ENCODE results near the gene ESYT1. TPM values are rescaled to one million over a fixed set of nuclear protein-coding genes. Genes with fewer than 3 reads are reported as not detected.
"Not testable (repeated sequence)": the region's sequence is repeated elsewhere in the genome, so short reads cannot be mapped to it uniquely, and the experiment has no call there.

The ESYT1 gene
- total RNA-seq, 1 experiment from 2014 or later: 145 TPM

DNA sequence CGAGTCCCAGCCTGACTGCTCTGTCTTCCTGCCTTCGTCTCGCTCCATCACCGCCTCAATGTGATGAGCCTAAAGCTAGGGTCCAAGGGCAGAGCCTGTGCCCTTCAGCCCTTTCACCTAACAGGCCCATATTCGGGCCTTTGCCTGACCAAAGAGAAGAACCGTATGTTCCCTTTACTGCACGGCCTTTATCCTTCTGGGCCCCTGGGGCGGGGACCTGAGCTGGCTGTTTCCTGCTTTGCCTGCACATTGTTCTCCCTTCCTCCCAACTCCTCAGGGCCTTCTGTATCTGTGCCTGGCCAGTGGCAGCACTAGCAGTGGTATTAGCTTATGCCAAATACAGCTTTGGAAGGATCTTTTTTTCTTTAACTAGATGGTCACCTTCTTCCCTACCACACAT, 15.8 kb downstream of the ESYT1 start:
- no peaks in the 10 kb centered on the region for H3K27me3 ChIP-seq
- peaks cover 44% of the 10 kb centered on the region for H3K36me3 ChIP-seq
- no peak overlapping the region for H3K4me3 ChIP-seq
- no peaks in the 10 kb centered on the region for H3K9me3 ChIP-seq
- DNase-seq: no peak

DNA sequence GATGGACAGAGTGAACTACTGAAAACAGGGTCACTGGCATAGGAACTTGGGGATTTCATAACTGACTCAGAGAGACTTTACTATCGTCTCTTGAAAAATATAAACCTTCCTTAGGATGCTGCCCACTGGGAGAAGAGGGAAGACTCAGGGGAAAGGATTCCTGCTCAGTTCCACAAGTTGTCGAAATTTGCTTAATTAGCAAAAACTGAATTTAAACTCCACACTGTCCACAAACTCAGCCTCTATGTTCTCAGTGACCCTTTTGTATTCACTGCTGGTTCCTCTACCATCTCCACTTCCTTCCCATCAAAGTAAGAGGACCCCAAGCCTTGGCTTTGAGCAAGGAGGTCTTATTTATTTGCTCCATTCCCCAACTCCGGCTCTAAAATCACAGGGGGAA, 17.1 kb downstream of the ESYT1 start:
- peaks cover 34% of the 10 kb centered on the region for H3K36me3 ChIP-seq
- H3K4me3 ChIP-seq: no peak overlapping the region
- no peaks in the 10 kb centered on the region for H3K9me3 ChIP-seq
- DNase-seq: no peak
- no peaks in the 10 kb centered on the region for H3K27me3 ChIP-seq

DNA sequence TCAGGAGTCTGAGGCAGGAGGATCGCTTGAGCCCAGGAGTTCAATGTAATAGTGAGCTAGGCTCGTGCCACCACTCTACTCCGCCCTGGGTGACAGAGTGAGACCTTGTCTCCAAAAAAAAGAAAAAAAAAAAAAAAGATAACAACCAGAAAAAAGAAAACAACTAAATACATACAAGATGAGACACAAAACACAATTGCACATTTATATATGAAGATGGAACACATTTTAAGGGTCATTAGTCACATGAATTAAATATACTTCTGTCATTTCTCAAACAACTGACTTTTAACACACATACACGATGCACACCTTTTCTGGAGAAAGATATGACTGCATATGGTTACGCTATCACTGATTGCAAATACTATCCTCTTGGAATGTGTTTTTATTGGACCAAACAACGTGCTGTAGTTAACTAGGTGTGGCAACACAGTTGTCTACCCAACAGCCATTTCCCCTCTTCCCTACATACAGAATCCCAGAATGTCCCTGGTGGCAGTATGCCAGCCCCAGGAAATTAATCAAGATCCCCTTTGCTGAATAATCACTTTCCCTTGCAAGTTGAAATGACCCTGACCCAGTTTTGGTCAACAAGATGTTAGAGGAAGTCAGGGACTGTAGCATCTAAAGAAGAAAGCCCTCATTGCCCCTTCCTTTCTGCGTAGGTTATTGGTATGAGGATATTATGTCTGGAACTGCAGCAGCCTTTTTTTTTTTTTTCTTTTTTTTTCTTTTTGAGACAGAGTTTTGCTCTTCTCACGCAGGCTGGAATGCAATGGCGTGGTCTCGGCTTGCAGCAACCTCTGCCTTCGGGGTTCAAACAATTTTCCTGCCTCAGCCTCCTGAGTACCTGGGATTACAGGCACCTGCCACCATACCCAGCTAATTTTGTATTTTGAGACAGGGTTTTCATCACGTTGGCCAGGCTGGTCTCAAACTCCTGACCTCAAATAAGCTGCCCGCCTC, 18.7 kb downstream of the ESYT1 start:
- Histone ChIP-seq H3K36me3 (peaks cover 23% of the 10 kb centered on the region), H3K9me3 (no peaks in the 10 kb centered on the region), H3K27me3 (no peaks in the 10 kb centered on the region), H3K4me3 (no peak overlapping the region)
- no peak for DNase-seq

DNA sequence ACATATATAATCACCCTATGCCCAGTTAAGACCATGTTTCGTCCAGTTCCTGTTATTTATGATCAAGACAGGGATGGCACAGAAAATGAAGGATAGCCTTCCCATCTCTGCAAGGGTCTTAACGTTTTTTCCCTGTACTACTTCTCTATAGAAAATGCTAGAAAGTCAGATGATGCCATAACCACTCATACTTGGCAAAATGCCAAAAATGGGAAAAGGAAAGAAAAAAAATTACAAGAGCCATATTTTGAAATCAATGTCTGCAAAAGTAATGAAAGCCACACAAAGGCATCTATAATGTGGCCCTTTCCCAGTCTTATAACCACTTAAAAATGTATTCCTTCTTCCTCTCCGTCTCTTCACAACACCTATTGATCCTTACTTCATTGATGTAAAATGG, 22.5 kb downstream of the ESYT1 start:
- Histone ChIP-seq H3K36me3 (peaks cover 10% of the 10 kb centered on the region), H3K4me3 (no peak overlapping the region), H3K9me3 (no peaks in the 10 kb centered on the region), H3K27me3 (no peaks in the 10 kb centered on the region)
- DNase-seq: no peak

DNA sequence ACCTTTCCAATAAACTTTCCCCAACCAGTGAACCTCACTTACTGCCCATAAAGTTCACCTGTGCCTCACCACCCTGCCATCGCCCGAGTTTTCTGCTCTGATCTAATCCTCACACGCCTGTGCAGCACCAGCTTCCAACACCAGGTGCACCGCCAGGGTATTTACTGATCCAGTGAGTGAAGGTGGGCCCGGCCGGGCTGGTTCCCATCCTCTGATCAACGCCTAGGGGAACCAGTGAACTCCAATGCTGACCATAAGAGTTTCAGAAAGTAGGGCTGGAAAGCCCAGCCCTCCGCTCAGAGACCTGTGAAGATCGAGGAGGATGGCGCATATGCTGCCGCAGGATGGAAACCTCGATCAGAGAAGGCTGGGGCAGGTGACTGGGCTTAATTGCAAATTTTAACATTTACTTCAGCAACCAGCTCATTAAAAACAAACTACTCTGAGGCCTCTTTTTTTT, 23.6 kb downstream of the ESYT1 start:
- Histone ChIP-seq H3K9me3 (no peaks in the 10 kb centered on the region), H3K27me3 (no peaks in the 10 kb centered on the region), H3K4me3 (peak overlapping the region; percentile 65), H3K36me3 (peaks cover 10% of the 10 kb centered on the region)
- peak; percentile 53 for DNase-seq

DNA sequence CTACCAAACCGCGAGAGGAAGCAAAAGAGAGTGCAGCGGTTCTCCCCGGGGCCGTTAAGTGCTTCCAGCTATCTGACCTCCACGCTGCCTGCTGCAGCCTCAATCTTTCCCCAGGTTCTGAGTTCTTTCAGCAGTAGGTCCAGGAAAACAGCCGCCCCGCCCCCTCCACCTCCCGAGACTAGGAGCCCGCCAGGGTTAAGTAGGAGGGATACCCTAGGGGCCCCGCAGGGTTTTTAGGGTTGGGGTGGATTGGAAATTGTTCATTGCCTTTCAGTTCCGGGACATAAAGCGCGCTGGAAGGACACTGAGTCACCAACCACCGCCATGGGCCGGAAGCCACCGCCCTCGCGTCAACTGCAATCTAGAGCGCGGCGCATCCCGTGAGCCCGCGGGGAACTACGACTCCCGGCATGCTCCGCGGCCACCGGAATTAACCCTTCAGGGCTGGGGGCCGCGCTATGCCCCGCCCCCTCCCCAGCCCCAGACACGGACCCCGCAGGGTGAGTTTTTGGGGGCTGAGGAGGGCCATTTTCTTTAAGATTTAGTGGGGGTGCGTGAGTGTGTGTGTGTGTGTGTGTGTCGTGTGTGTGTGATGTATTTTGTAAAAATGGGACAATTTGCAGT, 24.2 kb downstream of the ESYT1 start, which contains the start of gene MYL6B:
Gene MYL6B (plus strand): TSS at position 456 of the 624 bp plus-strand sequence. CDS start 1,332 bp downstream, outside the sequence.
- H3K36me3 ChIP-seq: peaks cover 10% of the 10 kb centered on the region
- H3K4me3 ChIP-seq: peak within 1 kb of the TSS; percentile 65
- H3K27me3 ChIP-seq: no peaks in the 10 kb centered on the region

DNA sequence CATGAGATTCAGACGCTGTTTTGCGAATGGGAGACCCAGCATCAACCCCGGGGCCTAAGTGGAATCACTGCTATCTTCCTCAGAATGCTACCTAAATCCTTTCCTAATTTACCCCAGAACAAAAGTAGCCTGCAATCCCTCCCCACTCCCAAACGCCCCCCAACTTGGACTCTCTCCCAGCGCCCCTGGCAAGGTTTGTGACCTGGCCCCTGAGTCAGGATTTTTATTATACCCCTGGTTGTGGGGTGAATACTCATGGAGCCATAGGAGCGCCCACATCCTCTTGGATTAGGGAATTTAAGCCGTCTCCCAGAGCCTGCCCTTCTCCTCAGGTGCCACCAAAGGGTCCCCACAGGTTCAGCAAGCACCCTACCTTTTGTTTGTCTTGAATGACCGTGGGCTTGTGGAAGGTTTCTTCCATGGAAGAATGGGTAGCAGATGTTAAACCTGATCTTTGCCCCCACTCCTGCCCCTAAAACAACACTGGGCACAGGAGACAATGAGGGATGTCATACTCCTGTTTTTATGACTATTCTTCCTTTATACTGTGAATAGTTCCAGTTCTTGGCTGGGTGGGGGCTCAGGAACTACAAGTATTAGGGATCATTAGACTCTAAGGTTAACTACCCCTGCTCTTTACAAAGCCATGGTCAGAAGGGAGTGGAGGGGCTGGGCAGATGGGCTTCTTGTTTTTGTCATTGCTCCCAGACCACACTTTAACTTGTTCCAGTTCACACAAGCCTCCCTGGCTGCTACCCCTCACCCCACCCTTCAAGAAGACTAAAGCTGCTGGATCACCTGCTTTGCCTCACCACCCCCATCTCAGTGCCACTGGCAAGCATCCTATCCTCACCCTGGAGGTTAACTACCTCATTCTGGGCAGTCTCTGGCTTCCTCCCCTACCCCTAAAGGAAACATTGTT, 24.9 kb downstream of the ESYT1 start:
- Histone ChIP-seq H3K9me3 (no peaks in the 10 kb centered on the region), H3K36me3 (peaks cover 10% of the 10 kb centered on the region), H3K27me3 (no peaks in the 10 kb centered on the region), H3K4me3 (peak overlapping the region; percentile 65)
- no peak for DNase-seq

More for the DNA sequence above, 24.2 kb downstream of the ESYT1 start, which contains the start of gene MYL6B:
- no peaks in the 10 kb centered on the region for H3K9me3 ChIP-seq
- DNase-seq: peak; percentile 95

DNA sequence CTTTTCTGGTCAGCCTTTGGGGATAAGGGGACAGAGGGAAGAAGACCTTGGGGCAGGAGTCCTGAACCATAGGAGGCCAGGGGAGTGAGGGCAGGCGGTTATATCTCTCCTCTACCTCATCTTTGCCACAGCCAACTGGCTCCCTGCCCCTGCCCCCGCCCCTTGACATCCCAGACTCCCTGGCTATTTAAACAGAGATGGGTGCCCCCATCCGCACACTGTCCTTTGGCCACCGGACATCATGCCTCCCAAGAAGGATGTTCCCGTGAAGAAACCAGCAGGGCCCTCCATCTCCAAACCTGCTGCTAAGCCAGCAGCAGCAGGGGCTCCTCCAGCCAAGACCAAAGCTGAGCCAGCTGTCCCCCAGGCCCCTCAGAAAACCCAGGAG, 25.6 kb downstream of the ESYT1 start:
- Histone ChIP-seq H3K36me3 (peaks cover 12% of the 10 kb centered on the region), H3K4me3 (no peak overlapping the region; the same call in 1 of the 2 replicates), H3K9me3 (no peaks in the 10 kb centered on the region), H3K27me3 (no peaks in the 10 kb centered on the region)
- no peak for DNase-seq

DNA sequence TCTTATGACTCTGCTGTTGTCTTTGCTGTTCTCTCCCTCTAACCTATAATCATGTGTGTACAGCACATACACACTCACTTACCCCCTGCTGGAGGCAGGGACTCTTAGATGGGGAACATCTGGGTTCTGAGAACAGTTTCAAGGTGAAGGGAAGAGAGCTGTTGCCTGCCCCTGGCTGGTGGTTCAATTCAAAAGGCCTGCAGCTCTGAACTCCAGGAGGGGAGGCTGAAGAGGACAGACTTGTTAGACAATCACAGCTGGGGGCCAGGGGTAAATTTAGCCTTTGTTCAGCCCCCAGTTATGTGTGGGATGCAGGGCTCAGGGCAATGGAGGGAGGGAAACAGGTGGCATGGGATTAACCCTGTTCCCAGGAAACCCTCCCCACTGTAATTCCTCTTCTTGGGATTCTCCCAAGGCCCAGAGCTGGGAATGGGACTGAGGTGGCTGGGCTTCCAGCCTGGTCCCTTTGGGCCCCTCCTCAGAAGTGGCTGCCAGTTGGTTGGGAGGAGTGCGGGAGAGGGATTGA, 26.2 kb downstream of the ESYT1 start:
- Histone ChIP-seq H3K36me3 (peaks cover 18% of the 10 kb centered on the region), H3K4me3 (no peak overlapping the region), H3K9me3 (no peaks in the 10 kb centered on the region), H3K27me3 (no peaks in the 10 kb centered on the region)
- DNase-seq: no peak

DNA sequence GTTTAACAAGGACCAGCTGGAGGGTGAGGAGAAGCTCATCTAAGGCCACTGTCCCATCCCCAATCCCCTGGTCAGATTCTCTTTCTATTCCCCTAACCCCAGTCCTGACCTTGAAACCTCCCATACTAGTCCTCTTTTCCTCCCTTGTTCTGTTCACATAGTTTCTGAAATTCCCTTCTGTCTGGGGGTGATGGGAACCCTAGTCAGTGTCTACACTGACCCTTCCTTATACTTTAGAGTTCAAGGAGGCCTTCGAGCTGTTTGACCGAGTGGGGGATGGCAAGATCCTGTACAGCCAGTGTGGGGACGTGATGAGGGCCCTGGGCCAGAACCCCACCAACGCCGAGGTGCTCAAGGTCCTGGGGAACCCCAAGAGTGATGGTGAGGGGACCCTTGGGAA, 26.8 kb downstream of the ESYT1 start:
- DNase-seq: no peak
- H3K27me3 ChIP-seq: no peaks in the 10 kb centered on the region
- H3K4me3 ChIP-seq: no peak overlapping the region
- no peaks in the 10 kb centered on the region for H3K9me3 ChIP-seq
- H3K36me3 ChIP-seq: peaks cover 23% of the 10 kb centered on the region

DNA sequence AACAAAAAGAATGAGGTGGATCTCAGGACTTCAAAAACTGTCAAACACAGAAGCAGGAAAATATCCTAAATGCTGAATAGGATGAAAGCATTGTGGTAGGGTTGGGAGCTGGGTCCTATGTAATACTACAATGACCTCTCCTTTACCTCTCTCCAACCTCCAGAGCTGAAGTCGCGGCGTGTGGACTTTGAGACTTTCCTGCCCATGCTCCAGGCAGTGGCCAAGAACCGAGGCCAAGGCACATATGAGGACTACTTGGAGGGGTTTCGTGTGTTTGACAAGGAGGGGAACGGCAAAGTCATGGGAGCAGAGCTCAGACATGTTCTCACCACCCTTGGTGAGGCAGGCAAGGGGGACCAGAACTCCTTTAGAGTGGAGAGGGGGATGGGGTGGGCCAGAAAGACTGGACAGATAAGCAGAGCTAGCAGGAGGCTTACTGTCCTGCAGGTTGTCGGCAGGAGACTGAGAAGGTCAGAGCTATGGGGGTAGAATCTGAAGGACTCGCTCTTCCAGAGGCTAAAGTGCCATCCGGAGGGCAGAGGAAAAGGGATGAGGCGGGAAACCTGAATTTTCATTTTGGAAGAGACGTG, 27.3 kb downstream of the ESYT1 start:
- DNase-seq: no peak
- H3K4me3 ChIP-seq: no peak overlapping the region
- no peaks in the 10 kb centered on the region for H3K9me3 ChIP-seq
- no peaks in the 10 kb centered on the region for H3K27me3 ChIP-seq
- peaks cover 29% of the 10 kb centered on the region for H3K36me3 ChIP-seq

DNA sequence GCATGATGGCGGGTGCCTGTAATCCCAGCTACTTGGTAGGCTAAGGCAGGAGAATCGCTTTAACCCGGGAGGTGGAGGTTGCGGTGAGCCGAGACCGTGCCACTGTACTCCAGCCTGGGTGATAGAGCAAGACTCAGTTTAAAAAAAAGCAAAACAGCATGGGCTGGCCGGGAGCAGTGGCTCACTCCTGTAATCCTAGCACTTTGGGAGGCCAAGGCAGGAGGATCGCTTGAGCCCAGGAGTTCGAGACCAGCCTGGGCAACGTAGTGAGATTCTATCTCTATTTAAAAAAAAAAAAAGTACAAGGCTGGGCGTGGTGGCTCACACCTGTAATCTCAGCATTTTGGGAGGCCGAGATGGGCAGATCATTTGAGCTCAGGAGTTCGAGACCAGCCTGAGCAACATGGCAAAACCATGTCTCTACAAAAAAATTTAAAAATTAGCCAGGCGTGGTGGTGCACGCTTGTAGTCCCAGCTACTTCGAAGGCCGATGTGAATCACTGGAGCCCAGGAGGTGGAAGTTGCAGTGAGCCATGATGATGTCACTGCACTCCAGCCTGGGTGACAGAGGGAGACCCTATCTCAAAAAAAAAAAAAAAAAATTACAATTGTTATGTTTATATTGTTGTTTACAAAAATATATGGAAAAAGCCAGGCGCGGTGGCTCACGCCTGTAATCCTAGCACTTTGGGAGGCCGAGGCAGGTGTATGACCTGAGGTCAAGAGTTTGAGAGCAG, 28.6 kb downstream of the ESYT1 start:
- not testable (repeated sequence) for H3K4me3 ChIP-seq, DNase-seq, H3K27me3 ChIP-seq, H3K9me3 ChIP-seq
- H3K36me3 ChIP-seq: peaks cover 42% of the 10 kb centered on the region

DNA sequence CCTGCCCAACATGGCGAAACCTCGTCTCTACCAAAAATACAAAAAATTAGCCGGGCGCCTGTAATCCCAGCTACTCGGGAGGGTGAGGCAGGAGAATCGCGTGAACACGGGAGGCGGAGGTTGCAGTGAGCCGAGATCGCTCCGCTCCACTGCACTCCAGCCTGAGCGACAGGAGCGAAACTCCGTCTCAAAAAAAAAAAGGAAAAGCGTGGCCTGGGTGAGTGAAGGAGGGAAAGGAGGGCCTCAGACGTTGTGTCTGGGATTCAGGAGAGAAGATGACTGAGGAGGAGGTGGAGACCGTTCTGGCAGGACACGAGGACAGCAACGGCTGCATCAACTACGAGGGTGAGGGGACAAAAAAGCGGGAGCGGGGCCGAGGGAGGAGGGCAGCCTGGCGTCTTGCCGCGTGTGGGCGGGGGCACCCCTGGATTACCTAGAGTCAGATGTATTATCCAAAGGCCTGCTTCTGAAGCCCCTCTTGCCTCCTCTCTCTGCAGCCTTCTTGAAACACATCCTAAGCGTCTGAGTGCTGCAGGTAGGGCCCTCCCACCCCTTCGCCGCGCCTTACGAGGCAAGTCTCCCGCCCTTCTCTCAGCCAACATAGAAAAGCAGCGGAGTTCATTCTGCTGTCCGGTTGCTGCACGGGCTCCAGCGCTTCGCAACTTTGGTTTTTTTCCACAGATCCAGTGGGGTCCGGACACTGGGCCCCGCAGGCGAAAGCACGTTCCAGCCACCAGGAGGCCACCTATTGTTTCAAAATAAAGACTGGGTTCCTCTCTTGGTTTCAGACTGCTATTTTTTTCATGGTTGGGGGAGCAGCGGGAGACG, 29.3 kb downstream of the ESYT1 start:
- Histone ChIP-seq H3K36me3 (peaks cover 47% of the 10 kb centered on the region), H3K27me3 (no peaks in the 10 kb centered on the region), H3K9me3 (no peaks in the 10 kb centered on the region), H3K4me3 (peak overlapping the region; percentile 78)
- DNase-seq: peak; percentile 82

DNA sequence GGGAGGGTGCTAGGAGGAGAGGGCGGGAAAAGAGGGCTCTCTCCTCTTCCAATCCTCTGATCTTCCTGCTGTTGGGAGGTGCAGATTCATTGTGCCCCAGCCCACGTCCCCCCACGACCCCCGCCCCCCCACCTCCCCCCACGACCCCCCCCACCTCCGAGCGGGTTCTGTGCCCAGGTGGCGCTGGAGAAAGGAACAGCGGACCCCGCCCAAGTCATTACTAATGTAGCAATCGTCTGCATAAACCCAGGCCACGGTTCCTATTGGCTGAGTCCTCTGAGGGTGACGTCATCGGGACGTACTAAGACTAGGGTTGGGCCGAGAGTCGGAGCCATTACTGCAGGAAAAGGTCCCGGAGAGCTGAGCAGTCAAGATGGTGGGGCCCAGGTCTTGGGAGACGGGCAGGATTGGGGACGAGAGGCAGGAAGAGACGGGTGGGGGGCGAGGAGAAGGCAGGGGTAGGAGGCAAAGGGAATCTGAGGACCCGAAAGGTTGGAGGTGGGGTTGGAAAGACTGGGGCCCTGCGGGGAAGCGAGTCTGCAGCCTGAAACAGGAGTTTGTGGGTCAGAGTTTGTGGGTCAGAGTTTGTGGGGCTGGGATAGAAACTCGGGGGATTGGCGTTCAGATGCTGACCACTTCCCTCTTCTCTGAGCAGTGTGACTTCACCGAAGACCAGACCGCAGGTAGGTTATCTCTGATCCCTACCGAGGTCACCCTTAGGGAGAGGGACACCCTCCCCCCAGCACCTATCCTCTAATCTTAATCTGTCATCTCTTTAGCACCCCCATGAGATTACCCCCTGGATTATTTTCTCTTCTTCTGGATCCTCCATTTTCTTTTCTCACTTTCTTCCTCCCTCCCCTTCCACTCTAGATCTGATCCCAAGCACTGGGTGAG, 30.2 kb downstream of the ESYT1 start, which contains the start of gene MYL6:
Gene MYL6 (plus strand): TSS at position 331 of the 897 bp plus-strand sequence. CDS start 43 bp downstream, at position 374.
- H3K36me3 ChIP-seq: peaks cover 55% of the 10 kb centered on the region
- DNase-seq: peak; percentile 96
- H3K27me3 ChIP-seq: no peaks in the 10 kb centered on the region

More for the DNA sequence above, 30.2 kb downstream of the ESYT1 start, which contains the start of gene MYL6:
- Histone ChIP-seq H3K4me3 (peak within 1 kb of the TSS; percentile 78), H3K9me3 (no peaks in the 10 kb centered on the region)
